ENCODE data around the gene KRT77.

The KRT77 gene

GRCh38 chr12:52663420-52663819 lies 39.9 kb downstream of the KRT77 start:
- in situ Hi-C loops (cut with MboI; ENCODE audit: low pct_unique_long_range_greater_than_20kb, low sequenced_read_pairs) = no loop called here
- no peak for DNase-seq

GRCh38 chr12:52662918-52663229 lies 40.5 kb downstream of the KRT77 start:
- DNase-seq = peak; percentile 27
- in situ Hi-C loops (cut with MboI; ENCODE audit: low pct_unique_long_range_greater_than_20kb, low sequenced_read_pairs) = no loop called here

GRCh38 chr12:52662093-52662917 lies 41.0 kb downstream of the KRT77 start:
- DNase-seq = peak; percentile 83
- in situ Hi-C loops (cut with MboI; ENCODE audit: low pct_unique_long_range_greater_than_20kb, low sequenced_read_pairs) = no loop called here

- no peak for DNase-seq
- in situ Hi-C loops (cut with MboI; ENCODE audit: low pct_unique_long_range_greater_than_20kb, low sequenced_read_pairs) = no loop called here
Observed at GRCh38 chr12:52661668-52662067, 41.7 kb downstream of the KRT77 start.

GRCh38 chr12:52660934-52661499 lies 42.3 kb downstream of the KRT77 start:
- DNase-seq = no peak
- in situ Hi-C loops (cut with MboI; ENCODE audit: low pct_unique_long_range_greater_than_20kb, low sequenced_read_pairs) = no loop called here

- DNase-seq = no peak
- in situ Hi-C loops (cut with MboI; ENCODE audit: low pct_unique_long_range_greater_than_20kb, low sequenced_read_pairs) = no loop called here
Observed at GRCh38 chr12:52659951-52660350, 43.4 kb downstream of the KRT77 start.

- DNase-seq = no peak
- in situ Hi-C loops (cut with MboI; ENCODE audit: low pct_unique_long_range_greater_than_20kb, low sequenced_read_pairs) = no loop called here
Observed at GRCh38 chr12:52659395-52659794, 43.9 kb downstream of the KRT77 start.

GRCh38 chr12:52658196-52658595 lies 45.1 kb downstream of the KRT77 start:
- in situ Hi-C loops (cut with MboI; ENCODE audit: low pct_unique_long_range_greater_than_20kb, low sequenced_read_pairs) = no loop called here
- DNase-seq = no peak

GRCh38 chr12:52657250-52657902 lies 45.9 kb downstream of the KRT77 start:
- DNase-seq = no peak
- in situ Hi-C loops (cut with MboI; ENCODE audit: low pct_unique_long_range_greater_than_20kb, low sequenced_read_pairs) = no loop called here

- no peak for DNase-seq
- in situ Hi-C loops (cut with MboI; ENCODE audit: low pct_unique_long_range_greater_than_20kb, low sequenced_read_pairs) = no loop called here
Observed at GRCh38 chr12:52656616-52657015, 46.7 kb downstream of the KRT77 start.

- DNase-seq = no peak
- in situ Hi-C loops (cut with MboI; ENCODE audit: low pct_unique_long_range_greater_than_20kb, low sequenced_read_pairs) = no loop called here
Observed at GRCh38 chr12:52655720-52656124, 47.6 kb downstream of the KRT77 start.

- no peak for DNase-seq
- in situ Hi-C loops (cut with MboI; ENCODE audit: low pct_unique_long_range_greater_than_20kb, low sequenced_read_pairs) = no loop called here
Observed at GRCh38 chr12:52655251-52655650, 48.1 kb downstream of the KRT77 start.

- no peak for DNase-seq
Observed at GRCh38 chr12:52651726-52652261, 51.5 kb downstream of the KRT77 start, which contains the start of gene KRT2. Gene KRT2, minus strand, starts transcription at chr12:52652211. Its CDS starts 69 bp downstream, at chr12:52652142.

GRCh38 chr12:52650520-52651081 lies 52.7 kb downstream of the KRT77 start:
- in situ Hi-C loops (cut with MboI; ENCODE audit: low pct_unique_long_range_greater_than_20kb, low sequenced_read_pairs) = no loop called here
- DNase-seq = no peak

More at GRCh38 chr12:52651726-52652261, 51.5 kb downstream of the KRT77 start, which contains the start of gene KRT2:
- in situ Hi-C loops (cut with MboI; ENCODE audit: low pct_unique_long_range_greater_than_20kb, low sequenced_read_pairs) = no loop called here

GRCh38 chr12:52649066-52649465 lies 54.3 kb downstream of the KRT77 start:
- DNase-seq = no peak
- in situ Hi-C loops (cut with MboI; ENCODE audit: low pct_unique_long_range_greater_than_20kb, low sequenced_read_pairs) = no loop called here

- no peak for DNase-seq
- in situ Hi-C loops (cut with MboI; ENCODE audit: low pct_unique_long_range_greater_than_20kb, low sequenced_read_pairs) = no loop called here
Observed at GRCh38 chr12:52648012-52648550, 55.2 kb downstream of the KRT77 start.

- in situ Hi-C loops (cut with MboI; ENCODE audit: low pct_unique_long_range_greater_than_20kb, low sequenced_read_pairs) = no loop called here
- DNase-seq = no peak
Observed at GRCh38 chr12:52647601-52648000, 55.7 kb downstream of the KRT77 start.

- no peak for DNase-seq
- in situ Hi-C loops (cut with MboI; ENCODE audit: low pct_unique_long_range_greater_than_20kb, low sequenced_read_pairs) = no loop called here
Observed at GRCh38 chr12:52646613-52647012, 56.7 kb downstream of the KRT77 start.

- in situ Hi-C loops (cut with MboI; ENCODE audit: low pct_unique_long_range_greater_than_20kb, low sequenced_read_pairs) = no loop called here
- no peak for DNase-seq
Observed at GRCh38 chr12:52645982-52646381, 57.3 kb downstream of the KRT77 start.

Measured in KBM-7 (cell line).